Measurements from ENCODE around the gene PLOD1. TPM values are rescaled to one million over a fixed set of nuclear protein-coding genes. Genes with fewer than 3 reads are reported as not detected.

PLOD1 gene
- total and polyA plus RNA-seq, 2 of the 13 experiments (the other 11 are each of a cell fraction or from before 2014, with no cell fraction given): 70.1 to 318 TPM

DNA sequence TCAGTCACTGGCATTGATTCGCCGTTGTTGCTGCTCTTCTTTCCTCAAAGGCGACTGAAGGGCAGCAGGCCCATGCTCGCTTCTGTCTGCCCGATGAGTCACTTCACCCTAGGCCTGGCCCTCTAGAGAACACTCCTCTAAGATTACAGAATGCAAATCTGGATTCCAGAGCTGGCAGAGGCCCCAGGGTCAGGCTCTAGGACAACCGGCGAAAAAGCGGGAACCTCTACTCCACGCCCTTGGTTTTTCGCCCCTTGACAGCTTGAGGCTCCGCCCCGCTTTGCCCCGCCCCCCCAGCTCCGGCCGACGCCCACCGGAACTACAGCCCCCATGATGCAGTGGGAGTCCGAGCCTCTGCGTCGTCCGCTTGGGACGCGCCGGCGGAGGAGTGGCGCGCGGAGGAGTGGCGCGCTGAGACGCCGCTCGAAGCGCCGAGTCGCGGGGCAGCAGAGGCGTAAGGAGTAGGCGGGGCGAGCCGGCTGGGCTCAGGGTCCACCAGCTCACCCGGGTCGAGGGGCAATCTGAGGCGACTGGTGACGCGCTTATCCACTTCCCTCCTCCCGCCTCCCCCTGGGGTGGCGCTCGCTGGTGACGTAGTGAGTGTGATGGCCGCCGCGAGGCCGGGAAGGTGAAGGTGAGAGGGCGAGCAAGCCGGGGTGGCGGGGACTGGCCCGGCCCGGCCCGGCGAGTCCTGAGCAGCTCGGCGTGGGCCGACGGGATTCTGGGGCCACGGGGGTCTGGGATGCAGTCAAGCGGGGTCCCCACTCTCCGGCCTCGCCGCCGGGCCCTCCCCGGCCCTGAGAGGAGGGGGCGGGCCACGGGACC, 45.5 kb downstream of the PLOD1 start, which contains the start of gene MFN2 (continued):
- TF ChIP-seq ZNF260 (CRISPR knock-in tag; IDR thresholded peaks at IDR 0.05; ENCODE audit: borderline replicate concordance, low read depth) (no peak), ZBTB7B (CRISPR knock-in tag; IDR thresholded peaks at IDR 0.05) (no peak), ZSCAN29 (CRISPR knock-in tag; conservative IDR thresholded peaks at IDR 0.05) (no peak; the same call in 1 of the 2 replicates), ZNF484 (CRISPR knock-in tag; IDR thresholded peaks at IDR 0.05; ENCODE audit: borderline replicate concordance, low read depth) (no peak), TAF15 (IDR thresholded peaks at IDR 0.05; ENCODE audit: low read depth, low read length, poor library complexity, severe bottlenecking) (peak; percentile 76), ZNF816 (CRISPR knock-in tag; IDR thresholded peaks at IDR 0.05; ENCODE audit: borderline replicate concordance) (peak; percentile 68; the same call in 1 of the 2 replicates), NFYC (CRISPR knock-in tag; IDR thresholded peaks at IDR 0.05) (peak; percentile 76), AGO2 (optimal IDR thresholded peaks at IDR 0.05; ENCODE audit: low read depth, low read length) (peak; percentile 82), MED13 (CRISPR knock-in tag; IDR thresholded peaks at IDR 0.05) (no peak; the same call in 1 of the 2 replicates), KAT8 (CRISPR knock-in tag; IDR thresholded peaks at IDR 0.05) (peak; percentile 97), KLF6 (CRISPR knock-in tag; IDR thresholded peaks at IDR 0.05) (no peak), ZNF383 (CRISPR knock-in tag; IDR thresholded peaks at IDR 0.05; ENCODE audit: borderline replicate concordance) (no peak), SMARCE1 (IDR thresholded peaks at IDR 0.05; ENCODE audit: borderline replicate concordance) (no peak), ZSCAN12 (CRISPR knock-in tag; IDR thresholded peaks at IDR 0.05) (no peak), ZNF672 (CRISPR knock-in tag; IDR thresholded peaks at IDR 0.05) (no peak), HHEX (CRISPR knock-in tag; IDR thresholded peaks at IDR 0.05) (no peak), ZNF773 (CRISPR knock-in tag; IDR thresholded peaks at IDR 0.05; ENCODE audit: borderline replicate concordance) (no peak), TFDP2 (CRISPR knock-in tag; IDR thresholded peaks at IDR 0.05) (peak; percentile 93)
- TF ChIP-seq, protein P1, sequence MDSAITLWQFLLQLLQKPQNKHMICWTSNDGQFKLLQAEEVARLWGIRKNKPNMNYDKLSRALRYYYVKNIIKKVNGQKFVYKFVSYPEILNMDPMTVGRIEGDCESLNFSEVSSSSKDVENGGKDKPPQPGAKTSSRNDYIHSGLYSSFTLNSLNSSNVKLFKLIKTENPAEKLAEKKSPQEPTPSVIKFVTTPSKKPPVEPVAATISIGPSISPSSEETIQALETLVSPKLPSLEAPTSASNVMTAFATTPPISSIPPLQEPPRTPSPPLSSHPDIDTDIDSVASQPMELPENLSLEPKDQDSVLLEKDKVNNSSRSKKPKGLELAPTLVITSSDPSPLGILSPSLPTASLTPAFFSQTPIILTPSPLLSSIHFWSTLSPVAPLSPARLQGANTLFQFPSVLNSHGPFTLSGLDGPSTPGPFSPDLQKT (CRISPR knock-in tag; IDR thresholded peaks at IDR 0.05; ENCODE audit: borderline replicate concordance): no peak
- TF ChIP-seq, protein P2, sequence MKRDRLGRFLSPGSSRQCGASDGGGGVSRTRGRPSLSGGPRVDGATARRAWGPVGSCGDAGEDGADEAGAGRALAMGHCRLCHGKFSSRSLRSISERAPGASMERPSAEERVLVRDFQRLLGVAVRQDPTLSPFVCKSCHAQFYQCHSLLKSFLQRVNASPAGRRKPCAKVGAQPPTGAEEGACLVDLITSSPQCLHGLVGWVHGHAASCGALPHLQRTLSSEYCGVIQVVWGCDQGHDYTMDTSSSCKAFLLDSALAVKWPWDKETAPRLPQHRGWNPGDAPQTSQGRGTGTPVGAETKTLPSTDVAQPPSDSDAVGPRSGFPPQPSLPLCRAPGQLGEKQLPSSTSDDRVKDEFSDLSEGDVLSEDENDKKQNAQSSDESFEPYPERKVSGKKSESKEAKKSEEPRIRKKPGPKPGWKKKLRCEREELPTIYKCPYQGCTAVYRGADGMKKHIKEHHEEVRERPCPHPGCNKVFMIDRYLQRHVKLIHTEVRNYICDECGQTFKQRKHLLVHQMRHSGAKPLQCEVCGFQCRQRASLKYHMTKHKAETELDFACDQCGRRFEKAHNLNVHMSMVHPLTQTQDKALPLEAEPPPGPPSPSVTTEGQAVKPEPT (CRISPR knock-in tag; IDR thresholded peaks at IDR 0.05; ENCODE audit: low read depth): no peak; the same call in 1 of the 2 replicates
- TF ChIP-seq, protein P3, sequence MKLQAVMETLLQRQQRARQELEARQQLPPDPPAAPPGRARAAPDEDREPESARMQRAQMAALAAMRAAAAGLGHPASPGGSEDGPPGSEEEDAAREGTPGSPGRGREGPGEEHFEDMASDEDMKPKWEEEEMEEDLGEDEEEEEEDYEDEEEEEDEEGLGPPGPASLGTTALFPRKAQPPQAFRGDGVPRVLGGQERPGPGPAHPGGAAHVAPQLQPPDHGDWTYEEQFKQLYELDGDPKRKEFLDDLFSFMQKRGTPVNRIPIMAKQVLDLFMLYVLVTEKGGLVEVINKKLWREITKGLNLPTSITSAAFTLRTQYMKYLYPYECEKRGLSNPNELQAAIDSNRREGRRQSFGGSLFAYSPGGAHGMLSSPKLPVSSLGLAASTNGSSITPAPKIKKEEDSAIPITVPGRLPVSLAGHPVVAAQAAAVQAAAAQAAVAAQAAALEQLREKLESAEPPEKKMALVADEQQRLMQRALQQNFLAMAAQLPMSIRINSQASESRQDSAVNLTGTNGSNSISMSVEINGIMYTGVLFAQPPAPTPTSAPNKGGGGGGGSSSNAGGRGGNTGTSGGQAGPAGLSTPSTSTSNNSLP (IDR thresholded peaks at IDR 0.05; ENCODE audit: low read depth, low read length): no peak
- TF ChIP-seq, protein P4, sequence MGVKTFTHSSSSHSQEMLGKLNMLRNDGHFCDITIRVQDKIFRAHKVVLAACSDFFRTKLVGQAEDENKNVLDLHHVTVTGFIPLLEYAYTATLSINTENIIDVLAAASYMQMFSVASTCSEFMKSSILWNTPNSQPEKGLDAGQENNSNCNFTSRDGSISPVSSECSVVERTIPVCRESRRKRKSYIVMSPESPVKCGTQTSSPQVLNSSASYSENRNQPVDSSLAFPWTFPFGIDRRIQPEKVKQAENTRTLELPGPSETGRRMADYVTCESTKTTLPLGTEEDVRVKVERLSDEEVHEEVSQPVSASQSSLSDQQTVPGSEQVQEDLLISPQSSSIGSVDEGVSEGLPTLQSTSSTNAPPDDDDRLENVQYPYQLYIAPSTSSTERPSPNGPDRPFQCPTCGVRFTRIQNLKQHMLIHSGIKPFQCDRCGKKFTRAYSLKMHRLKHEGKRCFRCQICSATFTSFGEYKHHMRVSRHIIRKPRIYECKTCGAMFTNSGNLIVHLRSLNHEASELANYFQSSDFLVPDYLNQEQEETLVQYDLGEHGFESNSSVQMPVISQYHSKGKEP (CRISPR knock-in tag; IDR thresholded peaks at IDR 0.05): no peak
